DMS114 treated with DMSO at 0.1 percent for 48 hours (cell line): Measurements from ENCODE around the gene SPG7.
A peak's percentile ranks its signal among the peaks of the same experiment; 100 is the strongest.

Experiments
- DNase-seq: peaks from one replicate; lab custom pipeline; 2025; ENCODE audit not compliant: unreplicated experiment; lab: John Stamatoyannopoulos, UW

The SPG7 gene

GRCh38 chr16:89484923-89485679, 23.1 kb upstream of the SPG7 start:
- no peak for DNase-seq

GRCh38 chr16:89485701-89486246, 22.4 kb upstream of the SPG7 start:
- no peak for DNase-seq

- peak; percentile 80 for DNase-seq
Measured at GRCh38 chr16:89489040-89489897, 18.9 kb upstream of the SPG7 start.

- no peak for DNase-seq
Measured at GRCh38 chr16:89489898-89490438, 18.2 kb upstream of the SPG7 start.

- DNase-seq: peak; percentile 99
Measured at GRCh38 chr16:89490439-89491237, 17.6 kb upstream of the SPG7 start, which contains the start of gene ANKRD11. Gene ANKRD11, minus strand, starts transcription at chr16:89490561. Its CDS starts 173,542 bp downstream, at chr16:89317019.

- DNase-seq: peak; percentile 49
Measured at GRCh38 chr16:89491238-89491869, 16.8 kb upstream of the SPG7 start.

GRCh38 chr16:89491974-89492687, 16.1 kb upstream of the SPG7 start:
- DNase-seq: no peak

- no peak for DNase-seq
Measured at GRCh38 chr16:89493776-89494175, 14.4 kb upstream of the SPG7 start.

GRCh38 chr16:89495121-89495520, 13.1 kb upstream of the SPG7 start:
- no peak for DNase-seq

GRCh38 chr16:89498839-89499238, 9.4 kb upstream of the SPG7 start:
- no peak for DNase-seq

GRCh38 chr16:89499767-89500166, 8.4 kb upstream of the SPG7 start:
- no peak for DNase-seq

- DNase-seq: no peak
Measured at GRCh38 chr16:89502081-89502843, 5.9 kb upstream of the SPG7 start.

GRCh38 chr16:89504091-89504490, 4.1 kb upstream of the SPG7 start:
- no peak for DNase-seq

- DNase-seq: no peak
Measured at GRCh38 chr16:89505204-89506112, 2.7 kb upstream of the SPG7 start.

GRCh38 chr16:89506113-89506504, 2.1 kb upstream of the SPG7 start:
- DNase-seq: no peak

GRCh38 chr16:89506791-89507191, 1.4 kb upstream of the SPG7 start:
- no peak for DNase-seq

GRCh38 chr16:89507214-89507833, 879 bp upstream of the SPG7 start:
- DNase-seq: no peak
